Activated CD4-positive, alpha-beta T cell treated with anti-CD3 and anti-CD28 coated beads, Interleukin-2, amount 50 U/mL, for 24 hours (primary cell): ENCODE measurements around the gene FKBP7.
"Not testable (repeated sequence)": the region's sequence is repeated elsewhere in the genome, so short reads cannot be mapped to it uniquely, and the experiment has no call there.

Experiments used
- DNase-seq, 2 donors: peaks; one replicate each; pipeline ENCODE4 v3.0.0-alpha.2; 2020; ENCODE audit warnings: low read depth in 1 of 2, low spot score in 1 of 2

Gene FKBP7

GRCh38 chr2:178478439-178479274 lies at the start of gene FKBP7:
Gene FKBP7, minus strand, starts transcription at chr2:178478600. Its CDS starts 101 bp downstream, at chr2:178478499.
- peak; percentile 52 to 62 for DNase-seq

- no peak for DNase-seq
Measured at GRCh38 chr2:178527592-178527991, 49.2 kb upstream of the FKBP7 start.

GRCh38 chr2:178526256-178526655 lies 47.9 kb upstream of the FKBP7 start:
- DNase-seq, result no peak

GRCh38 chr2:178525460-178525859 lies 47.1 kb upstream of the FKBP7 start:
- DNase-seq, result not testable (repeated sequence)

- not testable (repeated sequence) for DNase-seq
Measured at GRCh38 chr2:178525010-178525409, 46.6 kb upstream of the FKBP7 start.

- DNase-seq, result no peak
Measured at GRCh38 chr2:178523596-178524134, 45.3 kb upstream of the FKBP7 start.

GRCh38 chr2:178522950-178523595 lies 44.7 kb upstream of the FKBP7 start:
- peak; percentile 48 to 71 for DNase-seq

GRCh38 chr2:178521304-178522150 lies 43.1 kb upstream of the FKBP7 start:
- DNase-seq, result peak in 1 of 2 donors; percentile 12

GRCh38 chr2:178517496-178517895 lies 39.1 kb upstream of the FKBP7 start:
- DNase-seq, result no peak

GRCh38 chr2:178514664-178515063 lies 36.3 kb upstream of the FKBP7 start:
- peak in 1 of 2 donors; percentile 43 for DNase-seq

GRCh38 chr2:178513876-178514275 lies 35.5 kb upstream of the FKBP7 start:
- DNase-seq, result no peak

GRCh38 chr2:178512484-178512883 lies 34.1 kb upstream of the FKBP7 start:
- DNase-seq, result no peak

- no peak for DNase-seq
Measured at GRCh38 chr2:178510384-178510783, 32.0 kb upstream of the FKBP7 start.

- DNase-seq, result no peak
Measured at GRCh38 chr2:178508646-178509045, 30.2 kb upstream of the FKBP7 start.

GRCh38 chr2:178506949-178507348 lies 28.5 kb upstream of the FKBP7 start:
- DNase-seq, result no peak

- no peak for DNase-seq
Measured at GRCh38 chr2:178506524-178506923, 28.1 kb upstream of the FKBP7 start.

- no peak for DNase-seq
Measured at GRCh38 chr2:178506101-178506500, 27.7 kb upstream of the FKBP7 start.

GRCh38 chr2:178502751-178503150 lies 24.4 kb upstream of the FKBP7 start:
- DNase-seq, result no peak

GRCh38 chr2:178499640-178500039 lies 21.2 kb upstream of the FKBP7 start:
- no peak for DNase-seq

- DNase-seq, result no peak
Measured at GRCh38 chr2:178498137-178498536, 19.7 kb upstream of the FKBP7 start.

GRCh38 chr2:178496049-178496448 lies 17.6 kb upstream of the FKBP7 start:
- DNase-seq, result no peak
